Neutrophil (primary cell): ENCODE data around the gene SSH2.
"Not testable (repeated sequence)": the region's sequence is repeated elsewhere in the genome, so short reads cannot be mapped to it uniquely, and the experiment has no call there.

Experiments
- H3K27ac ChIP-seq: fragments of 200-600 bp; sonication (generic); 2 replicates; pipeline ENCODE4 v1.5.1; 2016; ENCODE audit warnings: mild to moderate bottlenecking, moderate library complexity
- H3K27me3 ChIP-seq: fragments of 200-600 bp; sonication (generic); 2 replicates; pipeline ENCODE4 v1.6.0; 2016; ENCODE audit warnings: mild to moderate bottlenecking
- H3K36me3 ChIP-seq: fragments of 200-600 bp; sonication (generic); 2 replicates; pipeline ENCODE4 v1.5.1; 2017
- H3K4me1 ChIP-seq, 2 experiments: fragments of 200-600 bp in 1 of 2; sonication (generic) in 1 of 2; 1 replicate in 1 of 2; 2 replicates in 1 of 2; pipeline versions ENCODE4 v1.5.1 to v1.6.1; 2013 to 2016; ENCODE audit warnings: low read depth in 1 of 2, low read length in 1 of 2, mild to moderate bottlenecking in 1 of 2, moderate library complexity in 1 of 2; ENCODE audit not compliant: control insufficient read depth in 1 of 2, insufficient read depth in 1 of 2
- H3K4me3 ChIP-seq, 2 experiments: fragments of 200-600 bp in 1 of 2; sonication (generic) in 1 of 2; 1 replicate in 1 of 2; 2 replicates in 1 of 2; pipeline ENCODE4 v1.5.1; 2013 to 2016; ENCODE audit warnings: low read depth in 1 of 2, low read length in 1 of 2, mild to moderate bottlenecking in 1 of 2, moderate library complexity in 1 of 2
- H3K9me3 ChIP-seq: fragments of 200-600 bp; sonication (generic); 2 replicates; pipeline ENCODE4 v1.5.1; 2016
- CTCF ChIP-seq: fragments of 200-600 bp; sonication (generic); IDR thresholded peaks from 2 replicates; pipeline ENCODE4 v1.5.1; 2016; ENCODE audit warnings: antibody characterized with exemption

Gene SSH2

GRCh38 chr17:29870836-29871465, 59.1 kb downstream of the SSH2 start:
- Histone ChIP-seq H3K36me3 (no peaks in the 10 kb centered on the region), H3K9me3 (no peaks in the 10 kb centered on the region), H3K4me3 (no peak overlapping the region), H3K27ac (no peak overlapping the region), H3K4me1 (peaks cover 21 to 31% of the 10 kb centered on the region in 2 experiments), H3K27me3 (no peaks in the 10 kb centered on the region)
- TF ChIP-seq CTCF, result no peak

- Histone ChIP-seq H3K27me3 (no peaks in the 10 kb centered on the region), H3K36me3 (no peaks in the 10 kb centered on the region), H3K27ac (peak overlapping the region; percentile 14), H3K4me1 (peaks cover 16 to 22% of the 10 kb centered on the region in 2 experiments), H3K9me3 (no peaks in the 10 kb centered on the region), H3K4me3 (no peak overlapping the region)
- no peak for TF ChIP-seq CTCF
Observed at GRCh38 chr17:29867643-29868181, 62.3 kb downstream of the SSH2 start.

DNA sequence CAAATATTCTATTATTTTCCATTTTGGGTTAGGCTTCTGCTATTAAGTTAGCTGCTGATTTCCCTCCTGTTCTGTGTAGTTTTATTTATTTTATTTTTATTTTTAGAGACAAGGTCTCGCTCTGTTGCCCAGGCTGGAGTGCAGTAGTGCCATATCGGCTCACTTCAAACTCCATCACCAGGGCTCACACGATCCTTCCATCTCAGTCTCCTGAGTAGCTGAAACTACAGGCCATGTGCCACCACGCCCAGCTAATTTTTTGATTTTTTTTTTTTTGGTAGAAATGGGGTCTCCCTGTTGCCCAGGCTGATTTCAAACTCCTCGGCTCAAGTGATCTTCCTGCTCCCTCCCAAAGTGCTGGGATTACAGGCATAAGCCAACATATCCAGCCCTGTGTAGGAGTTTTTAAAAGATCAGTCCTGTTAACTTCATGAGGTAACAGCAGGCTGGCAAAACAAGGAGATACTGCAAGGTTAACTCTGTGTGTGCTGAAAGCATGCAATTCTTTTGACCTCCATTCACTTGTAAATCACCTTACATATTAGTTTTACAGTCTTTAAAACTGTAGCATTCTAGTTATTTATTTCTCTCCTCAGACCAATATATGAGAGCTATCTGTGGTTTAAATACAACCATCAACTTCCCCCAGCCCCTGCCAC, 63.2 kb downstream of the SSH2 start:
- H3K36me3 ChIP-seq, result no peaks in the 10 kb centered on the region
- H3K27me3 ChIP-seq, result no peaks in the 10 kb centered on the region
- TF ChIP-seq CTCF, result no peak
- no peak overlapping the region for H3K27ac ChIP-seq
- H3K4me1 ChIP-seq, result peaks cover 16 to 26% of the 10 kb centered on the region in 2 experiments
- H3K9me3 ChIP-seq, result no peaks in the 10 kb centered on the region
- no peak overlapping the region for H3K4me3 ChIP-seq

DNA sequence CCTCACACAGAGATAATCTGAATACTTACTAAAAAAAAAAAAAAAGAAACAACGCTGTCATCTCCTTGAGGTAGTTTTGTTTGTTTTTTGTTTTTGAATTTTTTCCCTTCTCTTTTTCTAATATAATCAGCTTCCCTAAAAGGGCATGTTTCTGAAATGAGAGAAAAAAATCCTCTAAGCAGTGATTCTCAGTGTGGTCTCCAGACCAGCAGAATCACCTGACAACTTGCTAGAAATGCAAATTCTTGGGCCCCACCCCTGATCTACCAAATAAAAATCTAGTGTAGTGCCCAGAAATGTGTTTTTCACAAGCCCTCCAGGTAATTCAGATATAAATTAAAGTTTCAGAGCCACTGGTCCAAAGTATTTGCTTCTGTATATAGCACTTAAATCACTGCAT, 65.4 kb downstream of the SSH2 start:
- H3K4me1 ChIP-seq, result peaks cover 35 to 42% of the 10 kb centered on the region in 2 experiments
- no peaks in the 10 kb centered on the region for H3K9me3 ChIP-seq
- no peak overlapping the region for H3K27ac ChIP-seq
- TF ChIP-seq CTCF, result no peak
- H3K36me3 ChIP-seq, result no peaks in the 10 kb centered on the region
- no peak overlapping the region for H3K4me3 ChIP-seq
- no peaks in the 10 kb centered on the region for H3K27me3 ChIP-seq

DNA sequence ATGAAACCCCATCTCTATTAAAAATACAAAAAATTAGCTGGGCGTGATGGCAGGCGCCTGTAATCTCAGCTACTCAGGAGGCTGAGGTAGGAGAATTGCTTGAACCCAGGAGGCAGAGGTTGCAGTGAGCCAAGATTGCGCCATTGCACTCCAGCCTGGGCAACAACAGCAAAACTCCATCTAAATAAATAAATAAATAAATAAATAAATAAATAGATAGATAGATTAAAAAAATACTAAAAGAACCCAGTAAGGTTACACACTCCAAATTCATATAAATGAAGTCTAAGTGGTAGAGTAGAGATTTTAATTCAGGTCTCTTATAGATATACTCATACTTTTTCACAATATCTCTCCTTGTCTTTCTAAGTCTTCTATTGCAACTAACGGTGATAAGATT, 65.9 kb downstream of the SSH2 start:
- not testable (repeated sequence) for H3K4me3 ChIP-seq, H3K27me3 ChIP-seq, H3K27ac ChIP-seq, H3K9me3 ChIP-seq, H3K36me3 ChIP-seq
- peaks cover 36 to 44% of the 10 kb centered on the region in 2 experiments for H3K4me1 ChIP-seq

DNA sequence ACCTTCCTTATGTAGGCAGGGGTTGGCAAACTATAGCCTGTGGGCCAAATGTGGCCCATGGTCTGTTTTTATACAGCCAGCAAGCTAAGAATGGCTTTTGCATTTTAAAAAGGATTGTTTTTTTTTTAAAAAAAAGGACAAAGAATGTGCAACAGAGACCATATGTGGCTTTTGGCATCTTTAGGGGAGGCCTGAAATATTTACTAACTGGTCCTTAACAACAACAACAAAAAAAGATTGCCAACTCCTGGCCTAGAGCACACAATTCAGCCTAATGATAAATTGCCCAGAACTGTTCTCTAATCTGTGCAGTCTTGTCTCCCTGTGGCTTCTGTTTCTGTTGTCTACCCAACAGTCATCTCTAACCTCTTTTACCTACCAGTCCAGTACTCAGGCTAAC, 67.1 kb downstream of the SSH2 start:
- Histone ChIP-seq H3K36me3 (no peaks in the 10 kb centered on the region), H3K27me3 (no peaks in the 10 kb centered on the region), H3K27ac (peak overlapping the region; percentile 17), H3K9me3 (no peaks in the 10 kb centered on the region), H3K4me3 (no peak overlapping the region), H3K4me1 (peaks cover 33 to 48% of the 10 kb centered on the region in 2 experiments)
- TF ChIP-seq CTCF, result no peak
